ENCODE results near the gene CX3CL1.
"Not testable (repeated sequence)": the region's sequence is repeated elsewhere in the genome, so short reads cannot be mapped to it uniquely, and the experiment has no call there.

Gene CX3CL1

GRCh38 chr16:57374925-57375465 lies 2.7 kb downstream of the CX3CL1 start:
- DNase-seq (ENCODE audit: low read depth); H3K36me3 ChIP-seq (ENCODE audit: control insufficient read depth, insufficient read depth, low read length, severe bottlenecking); H3K9ac ChIP-seq (ENCODE audit: low read length); H3K9me3 ChIP-seq (ENCODE audit: control insufficient read depth, low read length); H3K27me3 ChIP-seq (replicated peaks; ENCODE audit: control insufficient read depth, insufficient read depth, low read length): not testable (repeated sequence)
- Histone ChIP-seq H3K4me3 (ENCODE audit: low read length) (peak overlapping the region; percentile 8), H3K4me1 (ENCODE audit: control insufficient read depth, insufficient read depth, low read length) (peaks cover 34% of the 10 kb centered on the region)

GRCh38 chr16:57376313-57376818 lies 4.1 kb downstream of the CX3CL1 start:
- no peak overlapping the region for H3K9ac ChIP-seq (ENCODE audit: low read length)
- H3K27me3 ChIP-seq (replicated peaks; ENCODE audit: control insufficient read depth, insufficient read depth, low read length) = peaks cover 5% of the 10 kb centered on the region
- peaks cover 33% of the 10 kb centered on the region for H3K4me1 ChIP-seq (ENCODE audit: control insufficient read depth, insufficient read depth, low read length)
- H3K9me3 ChIP-seq (ENCODE audit: control insufficient read depth, low read length) = no peaks in the 10 kb centered on the region
- peaks cover 6% of the 10 kb centered on the region for H3K36me3 ChIP-seq (ENCODE audit: control insufficient read depth, insufficient read depth, low read length, severe bottlenecking)
- no peak overlapping the region for H3K4me3 ChIP-seq (ENCODE audit: low read length)
- no peak for DNase-seq (ENCODE audit: low read depth)

- Histone ChIP-seq H3K9ac (ENCODE audit: low read length) (no peak overlapping the region), H3K9me3 (ENCODE audit: control insufficient read depth, low read length) (no peaks in the 10 kb centered on the region), H3K4me3 (ENCODE audit: low read length) (no peak overlapping the region), H3K36me3 (ENCODE audit: control insufficient read depth, insufficient read depth, low read length, severe bottlenecking) (peaks cover 6% of the 10 kb centered on the region), H3K27me3 (replicated peaks; ENCODE audit: control insufficient read depth, insufficient read depth, low read length) (peaks cover 5% of the 10 kb centered on the region), H3K4me1 (ENCODE audit: control insufficient read depth, insufficient read depth, low read length) (peaks cover 24% of the 10 kb centered on the region)
- DNase-seq (ENCODE audit: low read depth) = peak; percentile 30
These were observed 5.0 kb downstream of the CX3CL1 start for GRCh38 chr16:57377080-57377841.

GRCh38 chr16:57379579-57379978 lies 7.3 kb downstream of the CX3CL1 start:
- H3K36me3 ChIP-seq (ENCODE audit: control insufficient read depth, insufficient read depth, low read length, severe bottlenecking) = peaks cover 13% of the 10 kb centered on the region
- no peak overlapping the region for H3K4me3 ChIP-seq (ENCODE audit: low read length)
- H3K9ac ChIP-seq (ENCODE audit: low read length) = no peak overlapping the region

GRCh38 chr16:57380671-57381462 lies 8.6 kb downstream of the CX3CL1 start:
- no peak for DNase-seq (ENCODE audit: low read depth)
- peaks cover 3% of the 10 kb centered on the region for H3K27me3 ChIP-seq (replicated peaks; ENCODE audit: control insufficient read depth, insufficient read depth, low read length)
- no peak overlapping the region for H3K4me3 ChIP-seq (ENCODE audit: low read length)
- H3K36me3 ChIP-seq (ENCODE audit: control insufficient read depth, insufficient read depth, low read length, severe bottlenecking) = peaks cover 13% of the 10 kb centered on the region
- H3K9me3 ChIP-seq (ENCODE audit: control insufficient read depth, low read length) = no peaks in the 10 kb centered on the region
- no peak overlapping the region for H3K9ac ChIP-seq (ENCODE audit: low read length)
- peaks cover 8% of the 10 kb centered on the region for H3K4me1 ChIP-seq (ENCODE audit: control insufficient read depth, insufficient read depth, low read length)

More at GRCh38 chr16:57379579-57379978, 7.3 kb downstream of the CX3CL1 start:
- no peak for DNase-seq (ENCODE audit: low read depth)
- Histone ChIP-seq H3K4me1 (ENCODE audit: control insufficient read depth, insufficient read depth, low read length) (peaks cover 17% of the 10 kb centered on the region), H3K27me3 (replicated peaks; ENCODE audit: control insufficient read depth, insufficient read depth, low read length) (peaks cover 5% of the 10 kb centered on the region), H3K9me3 (ENCODE audit: control insufficient read depth, low read length) (no peaks in the 10 kb centered on the region)

GRCh38 chr16:57381791-57382534 lies 9.7 kb downstream of the CX3CL1 start:
- peaks cover 13% of the 10 kb centered on the region for H3K36me3 ChIP-seq (ENCODE audit: control insufficient read depth, insufficient read depth, low read length, severe bottlenecking)
- peaks cover 3% of the 10 kb centered on the region for H3K27me3 ChIP-seq (replicated peaks; ENCODE audit: control insufficient read depth, insufficient read depth, low read length)
- H3K9me3 ChIP-seq (ENCODE audit: control insufficient read depth, low read length) = no peaks in the 10 kb centered on the region
- no peak for DNase-seq (ENCODE audit: low read depth)
- H3K4me1 ChIP-seq (ENCODE audit: control insufficient read depth, insufficient read depth, low read length) = peaks cover 15% of the 10 kb centered on the region
- H3K9ac ChIP-seq (ENCODE audit: low read length) = no peak overlapping the region
- no peak overlapping the region for H3K4me3 ChIP-seq (ENCODE audit: low read length)

- Histone ChIP-seq H3K4me3 (ENCODE audit: low read length) (no peak overlapping the region), H3K27me3 (replicated peaks; ENCODE audit: control insufficient read depth, insufficient read depth, low read length) (peaks cover 3% of the 10 kb centered on the region), H3K36me3 (ENCODE audit: control insufficient read depth, insufficient read depth, low read length, severe bottlenecking) (peaks cover 13% of the 10 kb centered on the region), H3K4me1 (ENCODE audit: control insufficient read depth, insufficient read depth, low read length) (peaks cover 15% of the 10 kb centered on the region), H3K9ac (ENCODE audit: low read length) (no peak overlapping the region), H3K9me3 (ENCODE audit: control insufficient read depth, low read length) (no peaks in the 10 kb centered on the region)
- no peak for DNase-seq (ENCODE audit: low read depth)
These were observed 10.4 kb downstream of the CX3CL1 start for GRCh38 chr16:57382535-57383275.

GRCh38 chr16:57383276-57384247 lies 11.3 kb downstream of the CX3CL1 start:
- Histone ChIP-seq H3K9ac (ENCODE audit: low read length) (no peak overlapping the region), H3K36me3 (ENCODE audit: control insufficient read depth, insufficient read depth, low read length, severe bottlenecking) (peaks cover 13% of the 10 kb centered on the region)

GRCh38 chr16:57384248-57385070 lies 12.2 kb downstream of the CX3CL1 start:
- Histone ChIP-seq H3K4me3 (ENCODE audit: low read length) (no peak overlapping the region), H3K27me3 (replicated peaks; ENCODE audit: control insufficient read depth, insufficient read depth, low read length) (peaks cover 10% of the 10 kb centered on the region), H3K36me3 (ENCODE audit: control insufficient read depth, insufficient read depth, low read length, severe bottlenecking) (peaks cover 12% of the 10 kb centered on the region), H3K9me3 (ENCODE audit: control insufficient read depth, low read length) (no peaks in the 10 kb centered on the region), H3K4me1 (ENCODE audit: control insufficient read depth, insufficient read depth, low read length) (peaks cover 15% of the 10 kb centered on the region), H3K9ac (ENCODE audit: low read length) (no peak overlapping the region)
- DNase-seq (ENCODE audit: low read depth) = no peak

More at GRCh38 chr16:57383276-57384247, 11.3 kb downstream of the CX3CL1 start:
- H3K9me3 ChIP-seq (ENCODE audit: control insufficient read depth, low read length) = no peaks in the 10 kb centered on the region
- peaks cover 3% of the 10 kb centered on the region for H3K27me3 ChIP-seq (replicated peaks; ENCODE audit: control insufficient read depth, insufficient read depth, low read length)
- peaks cover 15% of the 10 kb centered on the region for H3K4me1 ChIP-seq (ENCODE audit: control insufficient read depth, insufficient read depth, low read length)
- no peak overlapping the region for H3K4me3 ChIP-seq (ENCODE audit: low read length)
- peak; percentile 34 for DNase-seq (ENCODE audit: low read depth)
